Measurements from ENCODE around the gene MOK.

DNA sequence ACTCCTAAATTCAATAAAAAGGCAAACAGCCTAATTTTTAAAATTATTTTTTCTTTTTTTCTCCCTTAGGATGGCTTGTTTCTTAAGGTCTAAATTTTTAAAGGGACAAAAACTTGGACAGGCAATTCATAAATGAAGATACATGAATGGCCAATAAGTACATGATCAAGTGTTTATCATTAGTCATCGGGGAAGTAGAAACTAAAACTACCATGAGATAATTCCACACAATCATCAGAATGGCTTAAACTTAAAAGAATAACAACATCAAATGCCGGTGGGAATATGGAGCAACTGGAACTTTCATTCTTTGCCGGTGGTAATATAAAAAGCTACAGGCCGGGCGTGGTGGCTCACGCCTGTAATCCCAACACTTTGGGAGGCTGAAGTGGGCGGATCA lies 29.1 kb downstream of the MOK start:
- no peak for TF ChIP-seq POLR2A (IDR thresholded peaks at IDR 0.05; ENCODE audit: low read depth)
- TF ChIP-seq, protein P1, sequence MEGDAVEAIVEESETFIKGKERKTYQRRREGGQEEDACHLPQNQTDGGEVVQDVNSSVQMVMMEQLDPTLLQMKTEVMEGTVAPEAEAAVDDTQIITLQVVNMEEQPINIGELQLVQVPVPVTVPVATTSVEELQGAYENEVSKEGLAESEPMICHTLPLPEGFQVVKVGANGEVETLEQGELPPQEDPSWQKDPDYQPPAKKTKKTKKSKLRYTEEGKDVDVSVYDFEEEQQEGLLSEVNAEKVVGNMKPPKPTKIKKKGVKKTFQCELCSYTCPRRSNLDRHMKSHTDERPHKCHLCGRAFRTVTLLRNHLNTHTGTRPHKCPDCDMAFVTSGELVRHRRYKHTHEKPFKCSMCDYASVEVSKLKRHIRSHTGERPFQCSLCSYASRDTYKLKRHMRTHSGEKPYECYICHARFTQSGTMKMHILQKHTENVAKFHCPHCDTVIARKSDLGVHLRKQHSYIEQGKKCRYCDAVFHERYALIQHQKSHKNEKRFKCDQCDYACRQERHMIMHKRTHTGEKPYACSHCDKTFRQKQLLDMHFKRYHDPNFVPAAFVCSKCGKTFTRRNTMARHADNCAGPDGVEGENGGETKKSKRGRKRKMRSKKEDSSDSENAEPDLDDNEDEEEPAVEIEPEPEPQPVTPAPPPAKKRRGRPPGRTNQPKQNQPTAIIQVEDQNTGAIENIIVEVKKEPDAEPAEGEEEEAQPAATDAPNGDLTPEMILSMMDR (IDR thresholded peaks at IDR 0.05), result no peak
- no peak for TF ChIP-seq EP300 (IDR thresholded peaks at IDR 0.05)
- no peak for TF ChIP-seq POLR2AphosphoS5 (IDR thresholded peaks at IDR 0.05)
